GM12878 (cell line): ENCODE results near the gene IFI6. TPM values are rescaled to one million over a fixed set of nuclear protein-coding genes. Genes with fewer than 3 reads are reported as not detected.

ENCODE experiments used
- DPF2 ChIP-seq: fragments of 450-650 bp; IDR thresholded peaks from 2 replicates; pipeline ENCODE4 v1.6.1; 2017; ENCODE audit warnings: mild to moderate bottlenecking
- JUNB ChIP-seq: IDR thresholded peaks from 2 replicates; pipeline ENCODE4 v1.6.1; 2016; ENCODE audit warnings: antibody characterized with exemption, mild to moderate bottlenecking
- KAT2A ChIP-seq: conservative IDR thresholded peaks from 2 replicates; pipeline ENCODE4 v1.6.1; 2011; ENCODE audit warnings: low read depth, low read length; ENCODE audit not compliant: control insufficient read depth
- MEF2A ChIP-seq: IDR thresholded peaks from 2 replicates; pipeline ENCODE4 v1.6.1; 2011; ENCODE audit warnings: low read depth, mild to moderate bottlenecking, low read length, moderate library complexity; ENCODE audit not compliant: insufficient read depth
- MEF2B ChIP-seq: fragments of 450-650 bp; IDR thresholded peaks from 2 replicates; pipeline ENCODE4 v1.6.1; 2018; ENCODE audit warnings: mild to moderate bottlenecking, moderate library complexity; ENCODE audit not compliant: partially characterized antibody, poor library complexity, severe bottlenecking
- MTA3 ChIP-seq: IDR thresholded peaks from 2 replicates; pipeline ENCODE4 v1.6.1; 2012; ENCODE audit warnings: low read length, inconsistent platforms, borderline replicate concordance
- MXI1 ChIP-seq: fragments of 150-350 bp; IDR thresholded peaks from 2 replicates; pipeline ENCODE4 v1.6.1; 2011; ENCODE audit warnings: low read depth, mild to moderate bottlenecking, inconsistent platforms, low read length, improper control_type of control experiment
- NR2F1 ChIP-seq: fragments of 450-650 bp; conservative IDR thresholded peaks from 2 replicates; pipeline ENCODE4 v1.6.1; 2017; ENCODE audit warnings: mild to moderate bottlenecking
- RCOR1 ChIP-seq: conservative IDR thresholded peaks from 2 replicates; pipeline ENCODE4 v1.6.1; 2012; ENCODE audit warnings: low read depth, low read length, improper control_type of control experiment
- SMARCA5 ChIP-seq: fragments of 450-650 bp; IDR thresholded peaks from 2 replicates; pipeline ENCODE4 v1.6.1; 2017; ENCODE audit warnings: mild to moderate bottlenecking
- ZNF622 ChIP-seq: fragments of 450-650 bp; IDR thresholded peaks from 2 replicates; pipeline ENCODE4 v1.6.1; 2017; ENCODE audit warnings: mild to moderate bottlenecking, inconsistent platforms
- polyA plus RNA-seq, 11 experiments: library from polyadenylated mRNA; depleted of rRNA in 4 of 11; unstranded in 6 of 11; stranded (reverse) in 5 of 11; fragments of >200 nt; fragmentation: Nextera tagmentation in 4 of 11; fragmentation: Illumina TruSeq in 1 of 11; extraction: Ambion mirVana in 4 of 11; extraction: Trizol in 1 of 11; gene quantifications; 1 replicate in 1 of 11; 2 replicates in 10 of 11; pipeline versions ENCODE4 v1.2.1 to v1.2.3, GENCODE V29; 2011 to 2016; ENCODE audit warnings: inconsistent platforms in 2 of 11, missing spikeins in 2 of 11, low read depth in 1 of 11
- total RNA-seq, 4 experiments: library from RNA; depleted of rRNA in 3 of 4; stranded (reverse); fragments of >200 nt in 3 of 4; fragmentation: Illumina TruSeq in 1 of 4; extraction: Trizol in 1 of 4; gene quantifications; 2 replicates each; pipeline versions ENCODE4 v1.2.1 to v1.2.3, GENCODE V29; 2013 to 2021
- TF ChIP-seq, protein P1 (sequence below): fragments of 450-650 bp; IDR thresholded peaks from 2 replicates; pipeline ENCODE4 v1.6.1; 2017; ENCODE audit warnings: mild to moderate bottlenecking, moderate library complexity
- TF ChIP-seq, protein P2 (sequence below): fragments of 450-650 bp; IDR thresholded peaks from 2 replicates; pipeline ENCODE4 v1.6.1; 2017; ENCODE audit warnings: borderline replicate concordance
- TF ChIP-seq, protein P3 (sequence below): fragments of 150-350 bp; IDR thresholded peaks from 2 replicates; pipeline ENCODE4 v1.6.1; 2014; ENCODE audit warnings: mild to moderate bottlenecking, low read depth, low read length
- TF ChIP-seq, protein P4 (sequence below): fragments of 450-650 bp; IDR thresholded peaks from 2 replicates; pipeline ENCODE4 v1.6.1; 2016; ENCODE audit warnings: mild to moderate bottlenecking
- TF ChIP-seq, protein P5 (sequence below): IDR thresholded peaks from 2 replicates; pipeline ENCODE4 v1.6.1; 2011; ENCODE audit warnings: borderline replicate concordance, low read depth, mild to moderate bottlenecking, moderate library complexity, low read length; ENCODE audit not compliant: insufficient read depth, poor library complexity, severe bottlenecking

IFI6 gene
- total and polyA plus RNA-seq, 10 of the 15 experiments (the other 5 are each of a cell fraction or from before 2014, with no cell fraction given) = 5.6 to 123 (median 69.0) TPM

DNA sequence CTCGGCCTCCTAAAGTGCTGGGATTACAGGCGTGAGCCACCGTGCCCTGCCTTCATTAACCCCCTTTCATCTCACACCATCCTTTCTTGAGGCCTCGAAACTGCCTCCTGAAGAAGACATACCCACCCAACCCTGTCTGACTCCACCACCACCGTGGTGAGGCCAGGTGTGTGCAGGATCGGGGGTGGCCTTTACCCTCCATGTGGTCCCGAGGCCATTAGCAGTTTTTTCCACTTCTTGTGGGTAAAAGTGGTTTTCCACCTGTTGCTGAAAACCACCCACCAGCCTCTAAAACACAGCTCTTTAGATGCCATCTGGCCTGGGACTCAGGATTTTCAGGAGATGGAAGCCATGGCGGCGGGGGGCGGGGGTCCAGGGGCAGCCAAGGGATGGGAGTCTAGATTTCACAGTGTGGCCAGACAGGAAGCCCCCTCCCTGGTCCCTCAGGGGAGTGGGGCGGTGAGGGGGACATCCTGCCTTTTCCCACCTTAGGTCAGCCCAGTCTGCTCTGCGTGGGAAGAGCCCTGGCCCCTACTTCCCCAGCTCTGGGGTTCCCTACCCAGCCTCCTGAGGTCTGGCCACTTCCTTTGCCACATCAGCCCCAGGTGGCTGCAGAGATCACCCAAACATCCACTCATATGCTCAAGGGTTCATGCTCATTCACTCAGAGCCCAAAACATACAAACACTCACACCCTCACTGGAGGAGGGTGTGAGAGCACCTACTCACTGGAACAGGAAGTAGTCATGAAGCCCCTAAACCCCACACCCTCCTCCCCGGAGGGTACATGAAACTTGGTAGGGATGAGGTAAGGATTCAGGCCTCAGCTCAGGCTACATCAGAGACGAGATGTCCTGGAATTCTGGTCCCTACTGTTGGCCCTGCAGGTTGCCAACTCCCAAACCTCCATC, 39.4 kb downstream of the IFI6 start (continued):
- TF ChIP-seq, protein P1, sequence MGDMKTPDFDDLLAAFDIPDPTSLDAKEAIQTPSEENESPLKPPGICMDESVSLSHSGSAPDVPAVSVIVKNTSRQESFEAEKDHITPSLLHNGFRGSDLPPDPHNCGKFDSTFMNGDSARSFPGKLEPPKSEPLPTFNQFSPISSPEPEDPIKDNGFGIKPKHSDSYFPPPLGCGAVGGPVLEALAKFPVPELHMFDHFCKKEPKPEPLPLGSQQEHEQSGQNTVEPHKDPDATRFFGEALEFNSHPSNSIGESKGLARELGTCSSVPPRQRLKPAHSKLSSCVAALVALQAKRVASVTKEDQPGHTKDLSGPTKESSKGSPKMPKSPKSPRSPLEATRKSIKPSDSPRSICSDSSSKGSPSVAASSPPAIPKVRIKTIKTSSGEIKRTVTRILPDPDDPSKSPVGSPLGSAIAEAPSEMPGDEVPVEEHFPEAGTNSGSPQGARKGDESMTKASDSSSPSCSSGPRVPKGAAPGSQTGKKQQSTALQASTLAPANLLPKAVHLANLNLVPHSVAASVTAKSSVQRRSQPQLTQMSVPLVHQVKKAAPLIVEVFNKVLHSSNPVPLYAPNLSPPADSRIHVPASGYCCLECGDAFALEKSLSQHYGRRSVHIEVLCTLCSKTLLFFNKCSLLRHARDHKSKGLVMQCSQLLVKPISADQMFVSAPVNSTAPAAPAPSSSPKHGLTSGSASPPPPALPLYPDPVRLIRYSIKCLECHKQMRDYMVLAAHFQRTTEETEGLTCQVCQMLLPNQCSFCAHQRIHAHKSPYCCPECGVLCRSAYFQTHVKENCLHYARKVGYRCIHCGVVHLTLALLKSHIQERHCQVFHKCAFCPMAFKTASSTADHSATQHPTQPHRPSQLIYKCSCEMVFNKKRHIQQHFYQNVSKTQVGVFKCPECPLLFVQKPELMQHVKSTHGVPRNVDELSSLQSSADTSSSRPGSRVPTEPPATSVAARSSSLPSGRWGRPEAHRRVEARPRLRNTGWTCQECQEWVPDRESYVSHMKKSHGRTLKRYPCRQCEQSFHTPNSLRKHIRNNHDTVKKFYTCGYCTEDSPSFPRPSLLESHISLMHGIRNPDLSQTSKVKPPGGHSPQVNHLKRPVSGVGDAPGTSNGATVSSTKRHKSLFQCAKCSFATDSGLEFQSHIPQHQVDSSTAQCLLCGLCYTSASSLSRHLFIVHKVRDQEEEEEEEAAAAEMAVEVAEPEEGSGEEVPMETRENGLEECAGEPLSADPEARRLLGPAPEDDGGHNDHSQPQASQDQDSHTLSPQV = peak; percentile 75
- peak; percentile 34; the same call in 1 of the 2 replicates for TF ChIP-seq JUNB
- TF ChIP-seq, protein P2, sequence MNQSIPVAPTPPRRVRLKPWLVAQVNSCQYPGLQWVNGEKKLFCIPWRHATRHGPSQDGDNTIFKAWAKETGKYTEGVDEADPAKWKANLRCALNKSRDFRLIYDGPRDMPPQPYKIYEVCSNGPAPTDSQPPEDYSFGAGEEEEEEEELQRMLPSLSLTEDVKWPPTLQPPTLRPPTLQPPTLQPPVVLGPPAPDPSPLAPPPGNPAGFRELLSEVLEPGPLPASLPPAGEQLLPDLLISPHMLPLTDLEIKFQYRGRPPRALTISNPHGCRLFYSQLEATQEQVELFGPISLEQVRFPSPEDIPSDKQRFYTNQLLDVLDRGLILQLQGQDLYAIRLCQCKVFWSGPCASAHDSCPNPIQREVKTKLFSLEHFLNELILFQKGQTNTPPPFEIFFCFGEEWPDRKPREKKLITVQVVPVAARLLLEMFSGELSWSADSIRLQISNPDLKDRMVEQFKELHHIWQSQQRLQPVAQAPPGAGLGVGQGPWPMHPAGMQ = no peak
- TF ChIP-seq SMARCA5 = peak; percentile 95; the same call in 1 of the 2 replicates
- TF ChIP-seq MXI1 = no peak
- peak; percentile 97 for TF ChIP-seq MEF2B
- TF ChIP-seq MEF2A = 0 out of 2 replicates have a peak, but pooled peaks have one; percentile 8
- TF ChIP-seq MTA3 = no peak
- TF ChIP-seq ZNF622 = no peak
- 0 out of 2 replicates have a peak, but pooled peaks have one; percentile 67 for TF ChIP-seq RCOR1
- peak; percentile 95; the same call in 1 of the 2 replicates for TF ChIP-seq DPF2
- peak; percentile 95 for TF ChIP-seq NR2F1
- TF ChIP-seq, protein P3, sequence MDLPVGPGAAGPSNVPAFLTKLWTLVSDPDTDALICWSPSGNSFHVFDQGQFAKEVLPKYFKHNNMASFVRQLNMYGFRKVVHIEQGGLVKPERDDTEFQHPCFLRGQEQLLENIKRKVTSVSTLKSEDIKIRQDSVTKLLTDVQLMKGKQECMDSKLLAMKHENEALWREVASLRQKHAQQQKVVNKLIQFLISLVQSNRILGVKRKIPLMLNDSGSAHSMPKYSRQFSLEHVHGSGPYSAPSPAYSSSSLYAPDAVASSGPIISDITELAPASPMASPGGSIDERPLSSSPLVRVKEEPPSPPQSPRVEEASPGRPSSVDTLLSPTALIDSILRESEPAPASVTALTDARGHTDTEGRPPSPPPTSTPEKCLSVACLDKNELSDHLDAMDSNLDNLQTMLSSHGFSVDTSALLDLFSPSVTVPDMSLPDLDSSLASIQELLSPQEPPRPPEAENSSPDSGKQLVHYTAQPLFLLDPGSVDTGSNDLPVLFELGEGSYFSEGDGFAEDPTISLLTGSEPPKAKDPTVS = no peak
- TF ChIP-seq, protein P4, sequence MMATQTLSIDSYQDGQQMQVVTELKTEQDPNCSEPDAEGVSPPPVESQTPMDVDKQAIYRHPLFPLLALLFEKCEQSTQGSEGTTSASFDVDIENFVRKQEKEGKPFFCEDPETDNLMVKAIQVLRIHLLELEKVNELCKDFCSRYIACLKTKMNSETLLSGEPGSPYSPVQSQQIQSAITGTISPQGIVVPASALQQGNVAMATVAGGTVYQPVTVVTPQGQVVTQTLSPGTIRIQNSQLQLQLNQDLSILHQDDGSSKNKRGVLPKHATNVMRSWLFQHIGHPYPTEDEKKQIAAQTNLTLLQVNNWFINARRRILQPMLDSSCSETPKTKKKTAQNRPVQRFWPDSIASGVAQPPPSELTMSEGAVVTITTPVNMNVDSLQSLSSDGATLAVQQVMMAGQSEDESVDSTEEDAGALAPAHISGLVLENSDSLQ = no peak
- TF ChIP-seq, protein P5, sequence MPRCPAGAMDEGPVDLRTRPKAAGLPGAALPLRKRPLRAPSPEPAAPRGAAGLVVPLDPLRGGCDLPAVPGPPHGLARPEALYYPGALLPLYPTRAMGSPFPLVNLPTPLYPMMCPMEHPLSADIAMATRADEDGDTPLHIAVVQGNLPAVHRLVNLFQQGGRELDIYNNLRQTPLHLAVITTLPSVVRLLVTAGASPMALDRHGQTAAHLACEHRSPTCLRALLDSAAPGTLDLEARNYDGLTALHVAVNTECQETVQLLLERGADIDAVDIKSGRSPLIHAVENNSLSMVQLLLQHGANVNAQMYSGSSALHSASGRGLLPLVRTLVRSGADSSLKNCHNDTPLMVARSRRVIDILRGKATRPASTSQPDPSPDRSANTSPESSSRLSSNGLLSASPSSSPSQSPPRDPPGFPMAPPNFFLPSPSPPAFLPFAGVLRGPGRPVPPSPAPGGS = peak; percentile 65
- TF ChIP-seq KAT2A = no peak
